ENCODE data around the gene WNT5B.
"Not testable (repeated sequence)": the region's sequence is repeated elsewhere in the genome, so short reads cannot be mapped to it uniquely, and the experiment has no call there.

WNT5B gene

DNA sequence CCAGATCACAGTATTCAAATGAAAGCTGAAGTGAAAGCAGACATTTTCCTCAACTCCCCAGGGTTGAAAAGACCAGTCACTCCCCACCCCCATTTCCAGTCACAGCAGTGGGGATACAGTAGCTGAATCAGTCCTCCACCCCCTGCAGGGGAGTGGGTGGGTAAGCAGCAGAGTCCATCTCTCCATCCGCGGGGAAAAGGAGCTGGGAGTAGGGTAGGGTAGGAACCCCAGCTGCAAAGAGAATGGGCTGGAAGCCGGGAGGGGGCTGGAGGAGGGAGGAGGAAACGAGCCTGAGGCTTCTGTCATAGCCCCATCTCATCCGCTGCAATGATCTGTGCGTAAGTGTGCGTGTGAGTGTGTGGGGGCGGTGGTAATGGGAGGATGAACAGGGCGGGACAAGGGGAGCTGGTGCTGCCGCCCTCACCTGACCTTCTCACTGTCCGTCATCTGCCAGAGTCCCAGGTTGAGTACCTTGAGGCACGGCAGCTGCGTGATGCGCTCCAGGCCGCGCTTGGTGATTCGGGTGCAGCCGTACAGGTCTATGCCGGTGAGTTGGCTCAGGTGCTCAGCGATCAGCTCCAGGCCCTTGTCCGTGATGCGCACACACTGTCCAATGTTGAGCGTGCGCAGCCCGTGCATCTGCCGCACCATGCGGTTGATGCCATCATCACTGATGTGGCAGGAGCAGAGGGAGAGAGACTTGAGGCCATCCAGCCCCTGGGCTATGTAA is 36.4 kb upstream of the WNT5B start:
- Histone ChIP-seq H3K9me3 (no peaks in the 10 kb centered on the region), H3K36me3 (replicated peaks) (no peaks in the 10 kb centered on the region), H3K27me3 (ENCODE audit: low read depth) (no peaks in the 10 kb centered on the region), H3K4me3 (peak overlapping the region; percentile 59), H3K4me1 (peaks cover 48% of the 10 kb centered on the region)
- in situ Hi-C loops (cut with MboI; ENCODE audit: low sequenced_read_pairs), result loop anchor here (25.0 kb wide), 2 partner anchors 655 to 1030 kb away; partner anchors contain the start of gene RAD52
- peak; percentile 19 to 68 for DNase-seq (ENCODE audit: low spot score in 2 of 2)

DNA sequence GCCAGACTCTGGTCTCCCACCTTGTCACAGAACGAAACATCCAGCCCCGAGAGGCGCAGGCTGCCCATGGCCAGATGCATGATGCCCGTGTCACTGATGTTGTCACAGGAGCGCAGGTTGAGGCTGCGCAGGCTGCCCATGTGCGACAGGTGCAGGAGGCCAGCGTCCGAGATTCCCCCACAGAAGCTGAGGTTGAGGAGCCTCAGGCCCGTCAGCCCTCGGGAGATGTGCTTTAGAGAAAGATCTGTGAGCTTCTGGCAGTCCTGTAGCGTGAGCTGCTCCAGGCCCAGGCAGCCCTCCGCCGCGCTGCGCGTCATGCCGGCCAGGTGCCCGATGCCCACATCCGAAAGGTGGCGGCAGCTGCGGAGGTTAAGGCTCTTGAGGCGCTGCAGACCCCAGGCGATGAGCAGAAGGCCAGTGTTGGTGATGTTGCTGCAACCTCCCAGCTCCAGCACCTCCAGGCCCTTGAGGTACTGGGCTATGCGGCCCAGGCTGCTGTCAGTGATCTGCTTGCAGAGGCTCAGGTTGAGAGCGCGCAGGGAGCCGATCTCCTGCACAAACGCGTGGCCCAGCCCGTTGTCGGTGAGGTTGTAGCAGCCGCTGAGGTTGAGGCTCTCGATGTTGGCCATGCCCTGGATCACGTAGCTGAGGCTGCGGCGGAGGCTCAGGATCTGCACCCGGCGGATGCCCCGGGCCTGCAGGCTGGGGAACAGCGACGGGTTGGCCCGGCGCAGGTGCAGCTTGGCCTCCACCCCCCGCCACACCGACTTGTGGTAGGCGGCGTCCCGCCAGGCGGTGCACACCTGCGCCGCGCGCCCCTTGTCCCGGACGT is 35.6 kb upstream of the WNT5B start:
- in situ Hi-C loops (cut with MboI; ENCODE audit: low sequenced_read_pairs), result loop anchor here (25.0 kb wide), 2 partner anchors 656 to 1031 kb away; partner anchors contain the start of gene RAD52
- H3K36me3 ChIP-seq (replicated peaks), result no peaks in the 10 kb centered on the region
- peak in 1 of 2 experiments; percentile 67 for DNase-seq (ENCODE audit: low spot score in 2 of 2)
- H3K27me3 ChIP-seq (ENCODE audit: low read depth), result no peaks in the 10 kb centered on the region
- H3K4me3 ChIP-seq, result peak overlapping the region; percentile 59
- H3K4me1 ChIP-seq, result peaks cover 43% of the 10 kb centered on the region
- H3K9me3 ChIP-seq, result no peaks in the 10 kb centered on the region

DNA sequence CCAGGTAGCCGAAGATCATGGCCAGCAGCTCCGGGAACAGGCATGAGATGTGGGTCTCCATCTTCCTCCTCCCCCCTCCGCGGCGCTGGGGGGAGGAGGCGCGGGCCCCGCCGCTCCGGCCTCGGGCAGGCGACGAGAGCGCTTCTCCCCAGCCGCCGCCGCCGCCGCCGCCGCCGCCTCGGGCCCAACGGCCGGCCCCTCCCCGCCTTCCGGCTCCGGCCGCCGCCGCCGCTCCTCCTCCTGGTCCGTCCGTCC is 35.1 kb upstream of the WNT5B start:
- Histone ChIP-seq H3K36me3 (replicated peaks) (no peaks in the 10 kb centered on the region), H3K27me3 (ENCODE audit: low read depth) (no peaks in the 10 kb centered on the region)
- in situ Hi-C loops (cut with MboI; ENCODE audit: low sequenced_read_pairs), result loop anchor here (25.0 kb wide), 2 partner anchors 657 to 1032 kb away; partner anchors contain the start of gene RAD52

DNA sequence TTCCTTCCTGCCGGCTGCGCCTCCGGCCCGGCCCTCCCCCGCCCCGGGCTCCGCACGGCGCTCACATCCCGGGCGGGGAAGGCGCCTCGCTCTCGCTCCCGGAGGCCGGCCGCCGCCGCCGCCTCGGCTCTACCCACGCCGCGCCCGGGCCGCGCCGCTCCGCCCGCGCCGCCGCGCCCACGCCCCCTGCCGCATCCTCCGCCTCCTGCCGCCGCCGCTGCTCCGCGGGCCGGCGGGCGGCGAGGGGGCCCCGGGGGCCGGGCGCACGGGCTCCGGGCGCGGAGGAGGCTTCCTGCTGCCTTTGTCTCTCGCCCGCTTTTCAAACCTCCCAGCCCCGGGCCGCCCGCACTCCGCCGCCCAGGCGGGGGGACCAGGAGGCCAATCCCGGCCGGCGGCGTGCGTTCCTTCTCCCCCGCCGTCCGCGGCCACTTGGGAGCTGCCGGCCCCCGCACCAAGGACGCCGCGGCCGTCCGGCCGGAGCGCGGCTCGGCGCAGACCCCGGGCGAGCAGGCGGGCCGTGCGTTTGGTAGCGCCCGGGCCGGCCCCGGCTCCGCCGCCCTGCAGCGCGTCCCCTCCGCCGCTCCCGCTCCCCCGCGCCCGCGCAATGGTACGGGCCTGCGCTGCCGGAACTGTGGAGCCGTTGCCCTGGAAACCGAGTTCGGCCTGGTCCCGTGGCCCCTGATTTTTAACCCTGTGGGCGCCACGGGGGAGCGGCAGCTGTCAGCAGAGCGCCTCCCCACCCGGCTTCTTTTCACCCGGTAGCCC is 34.6 kb upstream of the WNT5B start, which contains the start of gene FBXL14:
Gene FBXL14 (minus strand): TSS at position 321 of the 765 bp plus-strand sequence. CDS start 515 bp downstream, outside the sequence.
- Histone ChIP-seq H3K9me3 (no peaks in the 10 kb centered on the region), H3K36me3 (replicated peaks) (no peaks in the 10 kb centered on the region), H3K4me1 (peaks cover 35% of the 10 kb centered on the region), H3K4me3 (peak within 1 kb of the TSS; percentile 59), H3K27me3 (ENCODE audit: low read depth) (no peaks in the 10 kb centered on the region)
- DNase-seq (ENCODE audit: low spot score in 2 of 2), result peak; percentile 80 to 94
- in situ Hi-C loops (cut with MboI; ENCODE audit: low sequenced_read_pairs), result loop anchor here (25.0 kb wide), 2 partner anchors 657 to 1032 kb away; partner anchors contain the start of gene RAD52

More for the DNA sequence above, 35.1 kb upstream of the WNT5B start:
- DNase-seq (ENCODE audit: low spot score in 2 of 2), result no peak
- no peaks in the 10 kb centered on the region for H3K9me3 ChIP-seq
- H3K4me1 ChIP-seq, result peaks cover 37% of the 10 kb centered on the region
- H3K4me3 ChIP-seq, result peak overlapping the region; percentile 59

DNA sequence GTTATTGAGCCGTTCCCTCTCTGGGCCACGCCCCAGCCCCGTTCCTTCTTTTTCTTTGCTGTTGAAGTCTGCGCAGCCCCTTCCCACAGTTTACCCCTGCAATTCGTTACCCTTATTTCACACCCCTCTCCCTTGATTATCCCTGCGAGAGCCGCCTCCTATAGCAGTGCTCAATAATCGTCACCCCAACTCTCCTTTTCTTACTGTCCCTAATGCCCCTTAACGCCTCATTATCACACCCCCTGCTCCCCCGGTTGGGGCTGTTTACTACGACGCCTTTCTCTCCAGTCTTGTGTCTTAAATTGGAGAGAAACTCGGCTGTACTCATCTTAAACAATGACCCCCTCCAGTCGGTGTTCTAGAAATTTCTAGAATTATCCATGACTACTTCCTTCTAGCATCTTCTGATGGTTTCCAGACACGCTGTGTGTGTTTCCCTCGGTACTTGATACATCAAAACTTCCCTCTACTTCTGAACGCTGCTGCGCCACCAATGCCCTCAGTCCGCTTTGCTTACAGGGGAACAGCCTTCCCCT is 33.9 kb upstream of the WNT5B start:
- H3K27me3 ChIP-seq (ENCODE audit: low read depth), result no peaks in the 10 kb centered on the region
- H3K36me3 ChIP-seq (replicated peaks), result no peaks in the 10 kb centered on the region
- in situ Hi-C loops (cut with MboI; ENCODE audit: low sequenced_read_pairs), result loop anchor here (25.0 kb wide), 2 partner anchors 658 to 1033 kb away; partner anchors contain the start of gene RAD52
- DNase-seq (ENCODE audit: low spot score in 2 of 2), result no peak
- H3K9me3 ChIP-seq, result no peaks in the 10 kb centered on the region
- peaks cover 28% of the 10 kb centered on the region for H3K4me1 ChIP-seq
- peak overlapping the region; percentile 59 for H3K4me3 ChIP-seq

DNA sequence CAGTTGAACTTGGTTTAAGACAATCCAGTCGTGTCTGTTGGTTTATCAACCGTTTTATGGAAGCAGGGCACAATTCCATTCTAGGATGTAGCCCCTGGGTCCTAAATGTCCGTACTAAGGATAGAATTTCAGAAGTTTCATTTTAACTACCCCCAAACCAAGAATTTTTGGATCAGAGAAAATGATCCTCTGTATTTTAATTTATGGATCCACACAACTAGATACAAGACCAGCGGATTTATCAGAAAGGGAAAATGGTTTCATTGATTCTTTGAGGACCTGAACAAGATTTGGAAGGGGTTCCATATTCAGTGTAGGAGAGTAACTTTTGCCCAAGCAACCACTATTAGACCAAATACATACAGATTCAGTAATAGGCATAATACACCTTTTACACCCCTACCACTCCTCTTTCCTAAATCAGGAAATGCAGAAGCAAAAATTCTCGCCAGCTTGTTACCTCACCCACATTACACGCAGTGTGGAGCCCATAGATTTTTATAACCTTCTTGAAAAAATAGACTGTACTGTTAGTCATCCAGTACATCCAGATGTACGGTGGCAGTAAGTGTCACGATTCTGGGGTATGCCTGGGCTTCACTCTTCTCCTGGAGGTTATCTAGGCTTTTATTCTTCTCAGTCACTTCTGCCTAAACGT is 33.2 kb upstream of the WNT5B start:
- no peaks in the 10 kb centered on the region for H3K9me3 ChIP-seq
- H3K4me3 ChIP-seq, result no peak overlapping the region
- no peaks in the 10 kb centered on the region for H3K36me3 ChIP-seq (replicated peaks)
- in situ Hi-C loops (cut with MboI; ENCODE audit: low sequenced_read_pairs), result loop anchor here (25.0 kb wide), 2 partner anchors 659 to 1034 kb away; partner anchors contain the start of gene RAD52
- H3K27me3 ChIP-seq (ENCODE audit: low read depth), result no peaks in the 10 kb centered on the region
- peaks cover 27% of the 10 kb centered on the region for H3K4me1 ChIP-seq
- DNase-seq (ENCODE audit: low spot score in 2 of 2), result no peak

DNA sequence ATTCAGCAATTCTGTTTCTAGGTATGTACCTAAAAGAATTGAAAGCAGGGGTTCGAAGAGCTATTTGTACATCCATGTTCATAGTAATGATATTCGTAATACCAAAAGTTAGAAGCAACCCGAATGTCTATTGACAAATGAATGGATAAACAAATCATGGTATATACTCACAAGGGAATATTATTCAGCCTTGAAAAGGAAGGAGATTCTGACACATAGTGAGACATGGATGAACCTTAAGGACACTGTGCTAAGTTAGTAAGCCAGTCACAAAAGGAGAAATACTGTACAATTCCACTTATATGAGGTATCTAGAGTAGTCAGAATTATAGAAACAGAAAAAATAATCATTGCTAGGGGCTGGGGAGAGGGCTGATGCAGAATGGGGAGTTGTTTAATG is 30.3 kb upstream of the WNT5B start:
- in situ Hi-C loops (cut with MboI; ENCODE audit: low sequenced_read_pairs), result loop anchor here (25.0 kb wide), 2 partner anchors 661 to 1036 kb away; partner anchors contain the start of gene RAD52
- H3K4me3 ChIP-seq, result no peak overlapping the region
- H3K36me3 ChIP-seq (replicated peaks), result no peaks in the 10 kb centered on the region
- no peak for DNase-seq (ENCODE audit: low spot score in 2 of 2)
- H3K9me3 ChIP-seq, result no peaks in the 10 kb centered on the region; the same call in 1 of the 2 replicates
- peaks cover 15% of the 10 kb centered on the region for H3K4me1 ChIP-seq
- no peaks in the 10 kb centered on the region for H3K27me3 ChIP-seq (ENCODE audit: low read depth)

DNA sequence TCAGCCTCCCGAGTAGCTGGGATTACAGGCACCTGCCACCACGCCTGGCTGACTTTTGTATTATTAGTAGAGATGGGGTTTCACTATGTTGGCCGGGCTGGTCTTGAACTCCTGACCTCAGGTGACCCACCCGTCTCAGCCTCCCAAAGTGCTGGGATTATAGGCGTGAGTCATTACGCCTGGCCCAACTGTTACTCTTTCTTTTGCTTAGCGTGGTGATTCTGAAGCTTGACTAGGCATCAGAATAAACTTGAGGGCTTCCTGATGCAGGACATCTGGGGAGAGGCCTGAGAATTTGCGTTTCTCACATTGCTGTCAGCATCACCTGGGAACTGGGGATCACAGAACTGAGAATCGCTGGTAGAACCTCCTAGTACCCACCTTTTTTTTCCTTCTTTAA is 26.3 kb upstream of the WNT5B start:
- H3K27me3 ChIP-seq (ENCODE audit: low read depth); H3K4me3 ChIP-seq; H3K36me3 ChIP-seq (replicated peaks); in situ Hi-C loops (cut with MboI; ENCODE audit: low sequenced_read_pairs); H3K9me3 ChIP-seq; DNase-seq (ENCODE audit: low spot score in 2 of 2): not testable (repeated sequence)
- H3K4me1 ChIP-seq, result peaks cover 24% of the 10 kb centered on the region

DNA sequence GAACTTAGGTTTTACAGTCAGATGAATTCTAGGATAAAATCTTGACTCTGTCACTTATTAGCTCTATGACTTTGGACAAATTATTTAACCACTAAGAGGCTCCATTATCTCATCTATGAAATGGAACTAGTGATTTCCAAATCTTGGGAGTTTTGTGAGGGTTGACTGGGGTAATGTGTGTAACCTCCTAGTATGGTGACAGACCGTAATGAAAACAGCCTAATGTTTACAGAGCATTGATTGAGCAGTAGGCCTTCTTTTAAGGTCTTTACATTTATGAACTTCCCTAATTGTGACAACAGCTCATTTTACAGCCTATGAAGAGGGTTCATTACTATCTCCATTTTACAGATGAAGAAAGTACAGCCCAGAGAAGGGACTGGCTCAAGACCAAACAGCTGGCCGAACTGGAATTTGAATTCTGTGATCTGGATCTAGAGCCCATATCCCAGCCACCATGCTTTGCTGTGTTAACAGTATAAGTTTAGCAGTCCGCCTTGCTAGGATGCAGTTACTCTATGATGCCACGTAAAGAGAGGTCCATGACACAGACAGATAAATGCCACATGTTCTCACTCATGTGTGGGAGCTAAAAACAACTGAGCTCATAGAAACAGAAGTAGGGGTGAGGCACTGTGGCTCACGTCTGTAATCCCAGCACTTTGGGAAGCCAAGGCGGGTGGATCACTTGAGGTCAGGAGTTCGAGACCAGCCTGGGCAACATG is 25.6 kb upstream of the WNT5B start:
- Histone ChIP-seq H3K27me3 (ENCODE audit: low read depth) (no peaks in the 10 kb centered on the region), H3K4me3 (no peak overlapping the region), H3K4me1 (peaks cover 26% of the 10 kb centered on the region), H3K9me3 (no peaks in the 10 kb centered on the region; the same call in 1 of the 2 replicates), H3K36me3 (replicated peaks) (no peaks in the 10 kb centered on the region)
- no peak for DNase-seq (ENCODE audit: low spot score in 2 of 2)
- in situ Hi-C loops (cut with MboI; ENCODE audit: low sequenced_read_pairs), result no loop called here

DNA sequence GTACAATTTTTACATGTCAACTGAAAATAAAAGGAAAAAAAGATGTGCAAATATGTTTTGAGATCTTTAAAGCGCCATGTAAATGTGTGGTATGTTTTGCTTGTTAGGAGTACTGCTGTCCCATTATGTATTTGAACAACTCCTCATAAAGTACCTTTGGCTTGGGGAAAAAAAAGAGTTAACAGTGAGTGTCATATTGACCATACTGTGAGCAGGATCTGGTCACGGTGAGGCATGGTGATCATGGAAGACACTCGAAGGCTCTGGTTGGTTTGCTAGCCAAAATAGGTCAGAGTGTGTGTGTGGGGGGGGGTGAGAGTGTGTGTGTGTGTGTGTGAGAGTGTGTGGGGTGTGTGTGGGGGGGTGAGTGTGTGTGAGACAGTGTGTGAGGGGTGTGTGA is 24.6 kb upstream of the WNT5B start:
- Histone ChIP-seq H3K4me1 (peaks cover 26% of the 10 kb centered on the region), H3K36me3 (replicated peaks) (no peaks in the 10 kb centered on the region), H3K4me3 (no peak overlapping the region), H3K9me3 (no peaks in the 10 kb centered on the region; the same call in 1 of the 2 replicates), H3K27me3 (ENCODE audit: low read depth) (no peaks in the 10 kb centered on the region)
- DNase-seq (ENCODE audit: low spot score in 2 of 2), result no peak
- in situ Hi-C loops (cut with MboI; ENCODE audit: low sequenced_read_pairs), result no loop called here

DNA sequence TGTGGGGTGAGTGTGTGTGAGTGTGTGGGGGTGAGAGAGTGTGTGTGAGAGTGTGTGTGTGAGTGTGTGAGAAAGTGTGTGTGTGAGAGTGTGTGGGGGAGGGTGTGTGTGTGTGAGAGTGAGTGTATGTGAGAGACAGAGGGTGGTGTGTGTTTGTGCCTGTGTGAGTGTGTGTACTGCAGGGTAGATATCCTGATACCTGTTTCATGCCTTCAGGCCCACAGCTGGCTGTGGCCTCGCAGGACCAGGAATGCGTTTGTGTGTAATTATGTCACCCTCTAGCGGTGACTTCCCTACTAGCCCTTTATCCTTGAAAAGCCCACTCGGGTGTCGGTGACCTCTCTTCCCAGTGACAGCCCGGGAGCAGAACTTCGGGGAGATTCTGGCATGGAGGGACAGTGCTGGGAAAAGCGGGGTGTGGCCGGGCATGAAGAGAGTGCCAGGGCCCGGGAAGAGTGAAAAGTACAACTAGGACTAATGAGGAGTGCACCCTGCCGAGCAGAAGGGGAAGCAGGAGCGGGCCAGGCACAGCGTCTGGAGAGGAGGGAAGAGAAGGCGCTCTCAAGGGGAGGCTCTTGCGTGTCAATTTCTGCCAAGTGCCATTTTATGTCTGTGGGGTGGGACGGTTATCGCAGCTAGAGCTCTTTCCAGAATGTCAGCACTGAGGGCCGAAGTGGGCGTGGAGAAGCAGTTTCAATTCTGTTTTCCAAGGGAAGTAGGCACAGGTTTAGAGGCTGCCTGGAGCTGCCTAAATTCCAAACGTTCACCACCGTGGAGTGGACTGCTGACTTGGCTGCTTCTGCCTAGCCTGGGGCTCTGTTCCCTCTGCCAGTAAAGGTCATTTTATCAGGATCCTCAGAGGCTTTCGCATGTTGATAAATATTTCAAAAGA is 23.7 kb upstream of the WNT5B start:
- Histone ChIP-seq H3K4me3 (peak overlapping the region; percentile 11; the same call in 1 of the 2 replicates), H3K9me3 (no peaks in the 10 kb centered on the region; the same call in 1 of the 2 replicates), H3K36me3 (replicated peaks) (no peaks in the 10 kb centered on the region), H3K27me3 (ENCODE audit: low read depth) (no peaks in the 10 kb centered on the region), H3K4me1 (peaks cover 26% of the 10 kb centered on the region)
- in situ Hi-C loops (cut with MboI; ENCODE audit: low sequenced_read_pairs), result no loop called here
- DNase-seq (ENCODE audit: low spot score in 2 of 2), result peak; percentile 74 to 83

Measured in HAP-1 (cell line).